GM18867 (cell line): ENCODE results near the gene AGMO.

Source experiments
- ATAC-seq: cut with Tn5 transposase; IDR thresholded peaks from one replicate; pipeline ENCODE4 v1.9.1; 2021; ENCODE audit warnings: mild to moderate bottlenecking, moderate library complexity; ENCODE audit not compliant: unreplicated experiment

The AGMO gene

GRCh38 chr7:15462721-15463389 lies 99.0 kb downstream of the AGMO start:
- no peak for ATAC-seq

GRCh38 chr7:15461576-15461975 lies 100.2 kb downstream of the AGMO start:
- no peak for ATAC-seq

- ATAC-seq, result no peak
Observed at GRCh38 chr7:15459018-15459615, 102.7 kb downstream of the AGMO start.

- ATAC-seq, result no peak
Observed at GRCh38 chr7:15457990-15458955, 103.5 kb downstream of the AGMO start.

GRCh38 chr7:15452670-15453069 lies 109.1 kb downstream of the AGMO start:
- ATAC-seq, result no peak

- ATAC-seq, result no peak
Observed at GRCh38 chr7:15446722-15447121, 115.1 kb downstream of the AGMO start.

GRCh38 chr7:15446280-15446679 lies 115.5 kb downstream of the AGMO start:
- ATAC-seq, result no peak

GRCh38 chr7:15441915-15442314 lies 119.9 kb downstream of the AGMO start:
- no peak for ATAC-seq

- no peak for ATAC-seq
Observed at GRCh38 chr7:15440482-15440881, 121.3 kb downstream of the AGMO start.

GRCh38 chr7:15439853-15440252 lies 122.0 kb downstream of the AGMO start:
- ATAC-seq, result no peak

- ATAC-seq, result no peak
Observed at GRCh38 chr7:15433151-15433550, 128.7 kb downstream of the AGMO start.

- no peak for ATAC-seq
Observed at GRCh38 chr7:15430911-15431310, 130.9 kb downstream of the AGMO start.

GRCh38 chr7:15430191-15430590 lies 131.6 kb downstream of the AGMO start:
- ATAC-seq, result no peak

GRCh38 chr7:15424468-15424867 lies 137.3 kb downstream of the AGMO start:
- no peak for ATAC-seq

- ATAC-seq, result no peak
Observed at GRCh38 chr7:15419596-15419995, 142.2 kb downstream of the AGMO start.

GRCh38 chr7:15418264-15418663 lies 143.6 kb downstream of the AGMO start:
- no peak for ATAC-seq

- ATAC-seq, result no peak
Observed at GRCh38 chr7:15417341-15417988, 144.3 kb downstream of the AGMO start.

GRCh38 chr7:15411019-15411418 lies 150.8 kb downstream of the AGMO start:
- no peak for ATAC-seq

GRCh38 chr7:15407910-15408309 lies 153.9 kb downstream of the AGMO start:
- no peak for ATAC-seq

GRCh38 chr7:15403751-15404150 lies 158.1 kb downstream of the AGMO start:
- ATAC-seq, result no peak

GRCh38 chr7:15403315-15403714 lies 158.5 kb downstream of the AGMO start:
- ATAC-seq, result no peak
